GM20431 (cell line): ENCODE measurements around the gene MORC2.

ENCODE experiments used
- in situ Hi-C: fragments of 300-500 bp; cut with MseI, MboI; formaldehyde crosslinking; loops from one replicate; pipeline ENCODE4 v1.15.0; 2020; ENCODE audit warnings: low sequenced_read_pairs; ENCODE audit not compliant: unreplicated experiment

MORC2 gene

GRCh38 chr22:30878516-30879414, 89.8 kb downstream of the MORC2 start:
- in situ Hi-C loops: loop anchor here (25.0 kb wide), 1 partner anchor 241 kb away; the partner anchor contains the start of gene SLC35E4

DNA sequence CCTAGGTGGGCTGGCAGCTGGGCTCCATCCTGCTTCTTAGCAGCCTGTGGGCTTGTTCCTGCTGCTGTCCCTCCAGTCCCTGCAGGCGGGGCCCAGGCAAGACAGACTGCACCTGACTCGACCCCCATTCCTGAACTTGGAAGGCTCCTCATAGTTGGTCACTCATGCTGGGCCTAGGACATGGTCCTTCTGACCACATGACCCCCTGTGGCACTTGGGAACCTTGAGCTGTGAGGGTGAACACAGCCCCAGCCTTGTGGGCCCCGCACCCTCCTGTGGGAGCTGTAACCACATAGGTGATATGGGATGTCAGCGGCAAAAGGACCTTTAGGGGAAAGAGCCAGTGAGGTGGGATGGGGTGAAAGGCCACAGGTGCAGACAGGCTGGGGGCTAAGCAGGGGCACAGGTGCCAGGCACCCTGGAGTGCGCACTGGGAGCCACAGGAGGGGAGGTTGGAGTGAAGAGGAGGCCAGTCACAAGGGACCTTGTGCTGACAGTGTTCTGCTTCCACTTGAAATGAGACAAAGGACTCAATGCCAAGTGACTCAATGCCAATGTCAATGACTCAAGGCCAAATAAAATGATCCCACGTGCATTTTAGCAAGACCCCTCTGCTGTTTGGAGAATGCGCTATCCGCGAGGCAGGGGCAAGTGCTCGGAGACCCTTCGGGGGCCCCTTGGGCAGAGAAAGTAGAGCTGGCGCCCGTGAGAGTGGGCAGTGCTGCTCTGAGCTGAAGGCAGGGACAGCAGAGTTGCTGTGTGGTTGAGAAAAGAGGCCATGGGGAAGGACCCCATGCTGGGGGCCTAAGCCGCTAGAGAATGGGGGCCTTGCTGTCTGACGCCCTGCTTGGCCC, 90.7 kb downstream of the MORC2 start:
- in situ Hi-C loops: loop anchor here (25.0 kb wide), 1 partner anchor 241 kb away; the partner anchor contains the start of gene SLC35E4

GRCh38 chr22:30876915-30877553, 91.5 kb downstream of the MORC2 start:
- in situ Hi-C loops: loop anchor here (25.0 kb wide), 1 partner anchor 240 kb away; the partner anchor contains the start of gene SLC35E4

GRCh38 chr22:30876221-30876751, 92.3 kb downstream of the MORC2 start:
- in situ Hi-C loops: loop anchor here (25.0 kb wide), 1 partner anchor 239 kb away; the partner anchor contains the start of gene SLC35E4

GRCh38 chr22:30875481-30876215, 92.9 kb downstream of the MORC2 start:
- in situ Hi-C loops: loop anchor here (25.0 kb wide), 1 partner anchor 238 kb away; the partner anchor contains the start of gene SLC35E4
